CD4-positive, CD25-positive, alpha-beta regulatory T cell (primary cell): ENCODE measurements around the gene ARID1B. TPM values are rescaled to one million over a fixed set of nuclear protein-coding genes. Genes with fewer than 3 reads are reported as not detected.

ENCODE experiments used
- ATAC-seq, 2 donors: fragments of 150-1000 bp; cut with Tn5 transposase; one replicate each; pipeline ENCODE4 v1.10.0; 2021; ENCODE audit warnings: low read depth in 2 of 2, moderate number of reproducible peaks in 2 of 2, moderate library complexity in 1 of 2
- DNase-seq, 3 donors: peaks; one replicate each; pipeline versions ENCODE4 v3.0.0 to v3.0.0-alpha.2; 2012 to 2022; ENCODE audit warnings: mixed read lengths in 1 of 3
- H3K27ac ChIP-seq: one replicate; pipeline ENCODE4 v1.7.0; 2013; ENCODE audit warnings: mild to moderate bottlenecking, low read length; ENCODE audit not compliant: insufficient read depth, poor library complexity, severe bottlenecking
- H3K27me3 ChIP-seq: one replicate; pipeline ENCODE4 v1.7.0; 2013; ENCODE audit warnings: low read length; ENCODE audit not compliant: control insufficient read depth, insufficient read depth
- H3K36me3 ChIP-seq: one replicate; pipeline ENCODE4 v1.7.0; 2013; ENCODE audit warnings: mild to moderate bottlenecking, low read length, moderate library complexity; ENCODE audit not compliant: control insufficient read depth, insufficient read depth
- H3K4me1 ChIP-seq: 2 replicates; pipeline ENCODE4 v1.7.0; 2013; ENCODE audit warnings: mild to moderate bottlenecking, low read length; ENCODE audit not compliant: insufficient read depth, control insufficient read depth, poor library complexity, severe bottlenecking
- H3K4me3 ChIP-seq: one replicate; pipeline ENCODE4 v1.7.0; 2013; ENCODE audit warnings: low read depth, mild to moderate bottlenecking, low read length, moderate library complexity
- H3K9me3 ChIP-seq, 2 experiments: 1 replicate in 1 of 2; 2 replicates in 1 of 2; pipeline ENCODE4 v1.7.0; 2013; ENCODE audit warnings: low read length in 2 of 2, mild to moderate bottlenecking in 1 of 2, moderate library complexity in 1 of 2; ENCODE audit not compliant: control insufficient read depth in 2 of 2
- H3K27ac Mint-ChIP-seq, 3 donors: one replicate each; pipeline ENCODE4 v1.8.0; 2020 to 2022; ENCODE audit warnings: mild to moderate bottlenecking in 3 of 3, mixed read lengths in 3 of 3, moderate library complexity in 2 of 3
- H3K27me3 Mint-ChIP-seq: one replicate; pipeline ENCODE4 v1.8.0; 2022; ENCODE audit warnings: mild to moderate bottlenecking, mixed read lengths
- H3K36me3 Mint-ChIP-seq: one replicate; pipeline ENCODE4 v1.8.0; 2020; ENCODE audit warnings: mixed read lengths
- H3K4me1 Mint-ChIP-seq, 4 donors: one replicate each; pipeline ENCODE4 v1.8.0; 2020 to 2022; ENCODE audit warnings: mixed read lengths in 4 of 4, mild to moderate bottlenecking in 1 of 4
- H3K4me3 Mint-ChIP-seq, 4 donors: one replicate each; pipeline ENCODE4 v1.8.0; 2020 to 2022; ENCODE audit warnings: mild to moderate bottlenecking in 4 of 4, mixed read lengths in 4 of 4, moderate library complexity in 3 of 4
- H3K9me3 Mint-ChIP-seq, 7 donors: one replicate each; pipeline ENCODE4 v1.8.0; 2020 to 2022; ENCODE audit warnings: mixed read lengths in 7 of 7, mild to moderate bottlenecking in 3 of 7, moderate library complexity in 2 of 7
- polyA plus RNA-seq, 4 donors: library from polyadenylated mRNA; unstranded; fragments of 300-500 nt; fragmentation: Illumina TruSeq; gene quantifications; one replicate each; pipeline ENCODE4 v1.2.3, GENCODE V29; 2021
- total RNA-seq: library from RNA; stranded (reverse); gene quantifications from one replicate; pipeline ENCODE4 v1.2.3, GENCODE V29; 2022

ARID1B gene
- total and polyA plus RNA-seq, 5 donors from 2014 or later = 9.8 to 186 (median 12.4) TPM

GRCh38 chr6:156884306-156884705 lies 107.1 kb downstream of the ARID1B start:
- Mint-ChIP-seq H3K4me3 (peak overlapping the region in 1 of 4 donors; percentile 19), H3K27ac (peak overlapping the region in 2 of 3 donors; percentile 26 to 64), H3K4me1 (peaks cover 44 to 88% (median 76%) of the 10 kb centered on the region in 4 donors), H3K36me3 (peaks cover 8% of the 10 kb centered on the region), H3K27me3 (no peaks in the 10 kb centered on the region), H3K9me3 (no peaks in the 10 kb centered on the region)
- Histone ChIP-seq H3K36me3 (no peaks in the 10 kb centered on the region), H3K27me3 (no peaks in the 10 kb centered on the region), H3K27ac (no peak overlapping the region), H3K4me1 (peaks cover 29% of the 10 kb centered on the region), H3K4me3 (no peak overlapping the region), H3K9me3 (no peaks in the 10 kb centered on the region)
- ATAC-seq = no peak
- no peak for DNase-seq

DNA sequence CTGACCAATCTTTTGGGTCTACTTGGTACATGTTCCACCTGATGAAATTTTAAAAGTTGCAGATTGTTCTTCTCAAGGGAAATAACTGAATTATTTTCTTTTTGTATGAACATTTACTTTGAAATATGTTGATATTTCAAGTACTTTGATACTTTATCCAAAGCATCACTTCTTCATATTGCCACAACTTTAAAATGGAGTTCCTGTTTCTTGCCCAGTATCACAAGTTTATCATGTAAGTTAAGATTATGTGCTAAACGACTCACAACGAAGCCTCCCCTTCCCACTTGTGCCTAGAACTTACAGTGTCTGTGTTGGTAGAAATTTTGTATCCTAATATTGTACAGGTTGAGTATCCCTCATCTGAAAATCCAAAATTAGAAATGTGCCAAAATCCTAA lies 108.4 kb downstream of the ARID1B start:
- Mint-ChIP-seq H3K27me3 (no peaks in the 10 kb centered on the region), H3K4me1 (peaks cover 35 to 87% (median 75%) of the 10 kb centered on the region in 4 donors), H3K9me3 (no peaks in the 10 kb centered on the region), H3K36me3 (peaks cover 8% of the 10 kb centered on the region), H3K4me3 (peak overlapping the region in 1 of 4 donors; percentile 5), H3K27ac (no peak overlapping the region)
- Histone ChIP-seq H3K9me3 (no peaks in the 10 kb centered on the region), H3K27ac (no peak overlapping the region), H3K4me3 (no peak overlapping the region), H3K27me3 (no peaks in the 10 kb centered on the region), H3K4me1 (peaks cover 26% of the 10 kb centered on the region), H3K36me3 (no peaks in the 10 kb centered on the region)
- DNase-seq (no peak), ATAC-seq (no peak)

GRCh38 chr6:156886409-156886808 lies 109.2 kb downstream of the ARID1B start:
- peak overlapping the region in 1 of 4 donors; percentile 29 for H3K4me3 Mint-ChIP-seq
- no peaks in the 10 kb centered on the region for H3K27me3 Mint-ChIP-seq
- H3K36me3 Mint-ChIP-seq = peaks cover 8% of the 10 kb centered on the region
- ATAC-seq (no peak), DNase-seq (peak in 1 of 3 donors; percentile 24)
- H3K27ac ChIP-seq = no peak overlapping the region
- no peaks in the 10 kb centered on the region for H3K9me3 ChIP-seq
- H3K27me3 ChIP-seq = no peaks in the 10 kb centered on the region
- H3K27ac Mint-ChIP-seq = peak overlapping the region in 2 of 3 donors; percentile 29 to 56
- H3K9me3 Mint-ChIP-seq = no peaks in the 10 kb centered on the region
- no peak overlapping the region for H3K4me3 ChIP-seq
- peaks cover 42 to 88% (median 76%) of the 10 kb centered on the region in 4 donors for H3K4me1 Mint-ChIP-seq
- H3K4me1 ChIP-seq = peaks cover 26% of the 10 kb centered on the region
- H3K36me3 ChIP-seq = no peaks in the 10 kb centered on the region

DNA sequence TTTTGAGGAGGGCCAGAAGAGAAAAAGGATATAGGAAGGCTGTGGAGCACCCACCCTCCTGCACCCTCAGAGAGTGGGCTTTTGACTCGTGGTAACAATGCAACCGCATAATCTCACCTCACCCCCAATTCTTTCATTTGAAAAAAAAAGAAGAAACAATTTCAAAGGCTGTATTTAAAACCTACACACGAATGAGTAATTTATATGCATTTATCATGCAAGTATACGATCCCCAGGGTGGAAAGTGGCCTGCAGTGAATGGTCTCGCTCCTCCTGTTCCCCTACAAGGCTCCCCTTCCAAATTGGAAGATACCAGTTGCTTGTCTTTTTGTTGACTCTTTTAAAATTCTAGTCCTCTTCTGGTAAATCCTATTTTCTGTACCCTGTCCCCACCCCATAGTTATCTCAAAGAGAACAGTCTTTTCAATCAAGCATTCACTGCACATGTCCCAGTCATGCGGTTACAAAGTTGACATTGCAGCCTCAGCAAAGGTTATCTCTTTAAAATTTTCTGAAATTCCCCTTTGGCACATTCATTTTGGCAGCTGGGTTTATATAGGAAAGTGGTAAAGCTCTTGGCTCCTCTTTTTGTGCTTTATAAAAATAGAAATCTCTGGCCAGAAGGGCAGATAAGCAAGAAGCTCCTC lies 110.6 kb downstream of the ARID1B start:
- no peaks in the 10 kb centered on the region for H3K27me3 Mint-ChIP-seq
- Histone ChIP-seq H3K4me1 (peaks cover 18% of the 10 kb centered on the region), H3K27ac (no peak overlapping the region), H3K9me3 (no peaks in the 10 kb centered on the region), H3K4me3 (no peak overlapping the region), H3K36me3 (no peaks in the 10 kb centered on the region), H3K27me3 (no peaks in the 10 kb centered on the region)
- ATAC-seq = no peak
- peaks cover 8% of the 10 kb centered on the region for H3K36me3 Mint-ChIP-seq
- H3K9me3 Mint-ChIP-seq = no peaks in the 10 kb centered on the region
- H3K27ac Mint-ChIP-seq = no peak overlapping the region
- H3K4me1 Mint-ChIP-seq = peaks cover 44 to 86% (median 67%) of the 10 kb centered on the region in 4 donors
- peak overlapping the region in 1 of 4 donors; percentile 63 for H3K4me3 Mint-ChIP-seq
- no peak for DNase-seq

- Histone ChIP-seq H3K9me3 (no peaks in the 10 kb centered on the region), H3K27me3 (no peaks in the 10 kb centered on the region), H3K4me1 (peaks cover 2% of the 10 kb centered on the region), H3K27ac (no peak overlapping the region), H3K4me3 (no peak overlapping the region), H3K36me3 (no peaks in the 10 kb centered on the region)
- H3K9me3 Mint-ChIP-seq = no peaks in the 10 kb centered on the region
- DNase-seq = no peak
- peaks cover 32 to 79% (median 54%) of the 10 kb centered on the region in 4 donors for H3K4me1 Mint-ChIP-seq
- ATAC-seq = no peak
- peaks cover 11% of the 10 kb centered on the region for H3K36me3 Mint-ChIP-seq
- no peak overlapping the region for H3K4me3 Mint-ChIP-seq
- peak overlapping the region in 1 of 3 donors; percentile 48 for H3K27ac Mint-ChIP-seq
- no peaks in the 10 kb centered on the region for H3K27me3 Mint-ChIP-seq
These were observed 112.3 kb downstream of the ARID1B start for GRCh38 chr6:156889469-156889868.

DNA sequence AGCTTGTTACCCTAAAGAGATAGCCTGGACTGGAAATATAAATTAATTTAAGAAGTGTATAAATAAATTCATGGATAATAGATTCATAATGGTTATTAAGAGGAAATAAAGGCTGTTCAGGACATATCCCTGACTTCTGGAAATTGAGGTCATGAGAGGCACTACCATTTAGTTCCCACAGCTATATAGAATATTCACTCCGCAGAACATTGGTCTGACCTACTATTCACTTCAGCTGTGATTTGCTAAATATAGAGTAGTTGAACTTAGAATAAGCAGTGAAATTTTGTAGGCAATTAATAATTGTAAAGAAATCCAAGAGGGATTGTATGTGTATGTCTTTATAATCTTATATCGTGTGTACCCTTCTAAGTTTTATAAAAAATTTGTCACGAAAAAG lies 112.8 kb downstream of the ARID1B start:
- Mint-ChIP-seq H3K9me3 (no peaks in the 10 kb centered on the region), H3K27me3 (no peaks in the 10 kb centered on the region), H3K36me3 (peaks cover 11% of the 10 kb centered on the region), H3K4me1 (peaks cover 36 to 80% (median 52%) of the 10 kb centered on the region in 4 donors), H3K4me3 (no peak overlapping the region), H3K27ac (peak overlapping the region in 1 of 3 donors; percentile 48)
- no peaks in the 10 kb centered on the region for H3K36me3 ChIP-seq
- ATAC-seq (no peak), DNase-seq (no peak)
- no peaks in the 10 kb centered on the region for H3K9me3 ChIP-seq
- H3K27me3 ChIP-seq = no peaks in the 10 kb centered on the region
- no peak overlapping the region for H3K4me3 ChIP-seq
- H3K4me1 ChIP-seq = peaks cover 2% of the 10 kb centered on the region
- no peak overlapping the region for H3K27ac ChIP-seq

- Mint-ChIP-seq H3K4me1 (peaks cover 31 to 81% (median 49%) of the 10 kb centered on the region in 4 donors), H3K27me3 (no peaks in the 10 kb centered on the region), H3K27ac (peak overlapping the region in 1 of 3 donors; percentile 59), H3K4me3 (no peak overlapping the region), H3K9me3 (no peaks in the 10 kb centered on the region), H3K36me3 (peaks cover 11% of the 10 kb centered on the region)
- no peak overlapping the region for H3K4me3 ChIP-seq
- DNase-seq (no peak), ATAC-seq (no peak)
- peaks cover 2% of the 10 kb centered on the region for H3K4me1 ChIP-seq
- H3K27ac ChIP-seq = no peak overlapping the region
- no peaks in the 10 kb centered on the region for H3K9me3 ChIP-seq
- no peaks in the 10 kb centered on the region for H3K36me3 ChIP-seq
- H3K27me3 ChIP-seq = no peaks in the 10 kb centered on the region
These were observed 113.6 kb downstream of the ARID1B start for GRCh38 chr6:156890627-156891314.
